Choroid plexus epithelial cell (primary cell): ENCODE measurements around the gene TOP1.

Experiments used
- DNase-seq: peaks from one replicate; pipeline ENCODE4 v3.0.0-alpha.2; 2010; ENCODE audit warnings: low read depth
- H3K4me3 ChIP-seq: 2 replicates; pipeline ENCODE4 v1.5.1; 2011; ENCODE audit warnings: low read depth, mild to moderate bottlenecking, control low read depth, low read length, moderate library complexity
- CTCF ChIP-seq: conservative IDR thresholded peaks from 2 replicates; pipeline ENCODE4 v1.5.1; 2011; ENCODE audit warnings: low read depth, mild to moderate bottlenecking, control low read depth, inconsistent platforms, low read length, moderate library complexity

Gene TOP1

DNA sequence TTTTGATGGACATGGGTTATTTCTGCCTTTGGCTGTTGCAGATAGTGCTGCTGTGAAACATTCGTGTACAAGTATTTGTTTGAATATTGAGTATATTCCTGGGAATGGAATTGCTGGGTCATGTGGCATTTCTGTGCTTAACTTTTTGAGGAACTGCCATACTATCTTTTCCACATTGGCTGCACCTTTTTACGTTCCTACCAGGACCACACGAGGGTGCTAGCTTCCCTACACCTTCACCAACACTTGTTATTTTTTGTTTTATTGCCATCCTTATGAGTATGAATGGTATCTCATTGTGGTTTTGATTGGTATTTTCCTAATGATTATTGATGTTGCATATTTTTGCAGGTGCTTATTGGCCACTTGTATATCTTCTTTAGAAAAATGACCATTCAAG lies 60.9 kb downstream of the TOP1 start:
- peak; percentile 19 for TF ChIP-seq CTCF
- DNase-seq: no peak
- no peak overlapping the region for H3K4me3 ChIP-seq

GRCh38 chr20:41091927-41092326 lies 63.3 kb downstream of the TOP1 start:
- no peak for DNase-seq
- no peak overlapping the region for H3K4me3 ChIP-seq
- no peak for TF ChIP-seq CTCF

- H3K4me3 ChIP-seq: no peak overlapping the region
- no peak for TF ChIP-seq CTCF
- DNase-seq: no peak
Observed at GRCh38 chr20:41094353-41095055, 65.9 kb downstream of the TOP1 start.

GRCh38 chr20:41095110-41095969 lies 66.7 kb downstream of the TOP1 start:
- no peak overlapping the region for H3K4me3 ChIP-seq
- TF ChIP-seq CTCF: peak; percentile 90
- peak; percentile 80 for DNase-seq

DNA sequence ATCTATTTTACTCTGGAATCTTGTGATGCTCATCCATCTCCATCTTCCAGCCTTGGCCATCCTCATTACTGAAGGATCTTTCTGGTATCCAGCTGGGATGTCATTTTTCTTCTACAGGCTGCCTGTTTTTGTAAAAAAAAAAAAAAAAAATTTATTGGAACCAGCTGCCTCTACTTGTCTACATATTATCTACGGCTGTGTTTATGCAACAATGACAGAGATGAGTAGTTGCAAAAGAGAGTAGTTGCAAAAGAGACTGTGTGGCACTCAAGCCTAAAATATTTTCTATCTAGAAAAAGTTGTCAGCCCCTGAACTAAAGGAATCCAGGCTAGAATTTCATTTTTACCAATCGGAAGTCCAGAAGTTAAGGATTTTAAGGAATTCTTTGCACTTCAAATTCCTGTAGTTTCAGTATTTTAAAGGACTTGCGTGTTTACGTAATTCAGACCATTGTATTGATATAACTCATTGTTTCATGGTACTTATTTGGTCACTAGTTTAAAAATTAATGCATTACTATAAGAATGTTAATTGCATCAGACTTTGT lies 70.2 kb downstream of the TOP1 start:
- peak; percentile 69 for DNase-seq
- no peak for TF ChIP-seq CTCF
- no peak overlapping the region for H3K4me3 ChIP-seq

- no peak for TF ChIP-seq CTCF
- H3K4me3 ChIP-seq: no peak overlapping the region
- DNase-seq: no peak
Observed at GRCh38 chr20:41100001-41100480, 71.4 kb downstream of the TOP1 start.
